Ovary (tissue), 3 donors: ENCODE measurements around the gene TCF4.

ENCODE experiments used
- EP300 ChIP-seq: sonication (generic); formaldehyde crosslinking; IDR thresholded peaks from one replicate; pipeline ENCODE4 v1.6.1; 2017; ENCODE audit warnings: antibody characterized with exemption
- POLR2A ChIP-seq: fragments of 450-650 bp; IDR thresholded peaks from one replicate; pipeline ENCODE4 v1.6.1; 2017; ENCODE audit warnings: antibody characterized with exemption, mild to moderate bottlenecking, moderate library complexity
- TF ChIP-seq, protein P1 (sequence below), 3 donors: fragments of 450-650 bp in 2 of 3; fragments of 200-600 bp in 1 of 3; IDR thresholded peaks; one replicate each; pipeline versions ENCODE4 v1.5.1 to v1.8.0; 2016 to 2022; ENCODE audit warnings: antibody characterized with exemption in 3 of 3, mild to moderate bottlenecking in 1 of 3
- donor health status: DM: no; HTN: no; CAD: no.

DNA sequence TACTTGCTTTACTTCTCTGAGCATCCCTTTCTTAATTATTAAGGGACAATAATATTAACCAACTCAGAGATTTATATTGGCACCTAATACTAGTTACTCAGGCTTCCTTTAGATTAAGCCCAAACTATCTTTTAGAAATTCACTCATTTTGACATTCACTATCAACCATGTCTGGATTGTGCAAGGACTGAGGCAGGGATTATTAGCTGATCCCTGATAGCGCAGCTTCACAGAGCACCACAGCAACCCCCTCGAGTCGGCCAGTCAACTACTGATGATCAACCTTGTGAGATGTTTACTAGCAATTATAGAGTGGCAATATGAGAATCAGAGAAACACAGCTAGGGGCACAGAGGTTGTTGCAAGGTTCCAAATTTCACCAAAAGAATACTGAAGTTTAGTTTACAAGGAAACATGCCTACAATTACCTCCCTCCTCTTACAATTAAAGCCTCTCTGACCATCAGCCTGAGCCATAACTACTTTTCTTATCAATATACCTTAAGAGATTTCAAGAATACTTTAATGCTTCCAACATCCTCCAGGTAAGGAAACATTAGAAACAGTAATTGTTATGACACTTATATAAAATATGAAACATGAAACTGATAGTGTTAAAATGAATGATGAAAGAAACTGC is 191.6 kb downstream of the TCF4 start:
- TF ChIP-seq, protein P1, sequence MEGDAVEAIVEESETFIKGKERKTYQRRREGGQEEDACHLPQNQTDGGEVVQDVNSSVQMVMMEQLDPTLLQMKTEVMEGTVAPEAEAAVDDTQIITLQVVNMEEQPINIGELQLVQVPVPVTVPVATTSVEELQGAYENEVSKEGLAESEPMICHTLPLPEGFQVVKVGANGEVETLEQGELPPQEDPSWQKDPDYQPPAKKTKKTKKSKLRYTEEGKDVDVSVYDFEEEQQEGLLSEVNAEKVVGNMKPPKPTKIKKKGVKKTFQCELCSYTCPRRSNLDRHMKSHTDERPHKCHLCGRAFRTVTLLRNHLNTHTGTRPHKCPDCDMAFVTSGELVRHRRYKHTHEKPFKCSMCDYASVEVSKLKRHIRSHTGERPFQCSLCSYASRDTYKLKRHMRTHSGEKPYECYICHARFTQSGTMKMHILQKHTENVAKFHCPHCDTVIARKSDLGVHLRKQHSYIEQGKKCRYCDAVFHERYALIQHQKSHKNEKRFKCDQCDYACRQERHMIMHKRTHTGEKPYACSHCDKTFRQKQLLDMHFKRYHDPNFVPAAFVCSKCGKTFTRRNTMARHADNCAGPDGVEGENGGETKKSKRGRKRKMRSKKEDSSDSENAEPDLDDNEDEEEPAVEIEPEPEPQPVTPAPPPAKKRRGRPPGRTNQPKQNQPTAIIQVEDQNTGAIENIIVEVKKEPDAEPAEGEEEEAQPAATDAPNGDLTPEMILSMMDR (IDR thresholded peaks at IDR 0.05), result no peak
- TF ChIP-seq EP300 (no peak), POLR2A (no peak)
